Neural progenitor cell (in vitro differentiated cells): Measurements from ENCODE around the gene RAB8B. TPM values are rescaled to one million over a fixed set of nuclear protein-coding genes. Genes with fewer than 3 reads are reported as not detected.

Experiments
- DNase-seq: peaks from one replicate; pipeline ENCODE4 v3.0.0-alpha.2; 2016; ENCODE audit warnings: low spot score
- H2AFZ ChIP-seq: fragments of 200-600 bp; sonication (generic); replicated peaks from 2 replicates; pipeline ENCODE4 v1.6.1; 2016; ENCODE audit warnings: antibody characterized with exemption
- H3F3A ChIP-seq: fragments of 200-600 bp; sonication (generic); 2 replicates; pipeline ENCODE4 v1.6.1; 2016; ENCODE audit warnings: antibody characterized with exemption, low read depth
- H3K27ac ChIP-seq: fragments of 200-600 bp; sonication (generic); 2 replicates; pipeline ENCODE4 v1.5.1; 2016; ENCODE audit warnings: mild to moderate bottlenecking
- H3K27me3 ChIP-seq: fragments of 200-600 bp; sonication (generic); 2 replicates; pipeline ENCODE4 v1.6.1; 2016; ENCODE audit warnings: mild to moderate bottlenecking, moderate library complexity
- H3K36me3 ChIP-seq: fragments of 200-600 bp; sonication (generic); 2 replicates; pipeline ENCODE4 v1.5.1; 2016
- H3K4me1 ChIP-seq: fragments of 200-600 bp; sonication (generic); 2 replicates; pipeline ENCODE4 v1.6.1; 2016; ENCODE audit warnings: mixed run types
- H3K4me2 ChIP-seq: fragments of 200-600 bp; sonication (generic); 2 replicates; pipeline ENCODE4 v1.6.1; 2016
- H3K4me3 ChIP-seq: fragments of 200-600 bp; sonication (generic); 2 replicates; pipeline ENCODE4 v1.5.1; 2016
- H3K79me2 ChIP-seq: fragments of 200-600 bp; sonication (generic); 2 replicates; pipeline ENCODE4 v1.6.1; 2016; ENCODE audit warnings: low read depth
- H3K9ac ChIP-seq: fragments of 200-600 bp; sonication (generic); 2 replicates; pipeline ENCODE4 v1.6.1; 2016
- H3K9me3 ChIP-seq: fragments of 200-600 bp; sonication (generic); 2 replicates; pipeline ENCODE4 v1.5.1; 2016; ENCODE audit warnings: low read depth
- H4K20me1 ChIP-seq: fragments of 200-600 bp; sonication (generic); 2 replicates; pipeline ENCODE4 v1.6.1; 2016; ENCODE audit warnings: low read depth
- H3K27ac Mint-ChIP-seq: 3 replicates; pipeline ENCODE4 v1.8.0; 2021; ENCODE audit warnings: mixed read lengths
- H3K27me3 Mint-ChIP-seq: 2 replicates; pipeline ENCODE4 v1.8.0; 2022; ENCODE audit warnings: low read depth, mild to moderate bottlenecking, inconsistent platforms, moderate library complexity, mixed read lengths; ENCODE audit not compliant: insufficient read depth
- H3K36me3 Mint-ChIP-seq: 3 replicates; pipeline ENCODE4 v1.8.0; 2021; ENCODE audit warnings: mixed read lengths
- H3K4me1 Mint-ChIP-seq: 3 replicates; pipeline ENCODE4 v1.8.0; 2021; ENCODE audit warnings: mixed read lengths
- H3K4me3 Mint-ChIP-seq: 3 replicates; pipeline ENCODE4 v1.8.0; 2021; ENCODE audit warnings: mild to moderate bottlenecking, moderate library complexity, mixed read lengths
- H3K9me3 Mint-ChIP-seq: 3 replicates; pipeline ENCODE4 v1.8.0; 2020; ENCODE audit warnings: mixed read lengths
- EZH2 ChIP-seq: fragments of 200-600 bp; sonication (generic); IDR thresholded peaks from 2 replicates; pipeline ENCODE4 v1.6.1; 2017; ENCODE audit warnings: antibody characterized with exemption, mild to moderate bottlenecking, moderate library complexity
- EZH2phosphoT487 ChIP-seq: fragments of 200-600 bp; sonication (generic); IDR thresholded peaks from 2 replicates; pipeline ENCODE4 v1.6.1; 2017; ENCODE audit warnings: antibody characterized with exemption
- total RNA-seq: library from RNA; depleted of rRNA; stranded (reverse); fragments of >200 nt; gene quantifications from 2 replicates; pipeline ENCODE4 v1.2.3, GENCODE V29; 2015; ENCODE audit warnings: low replicate concordance
- TF ChIP-seq, protein P1 (sequence below): fragments of 200-600 bp; sonication (generic); IDR thresholded peaks from 2 replicates; pipeline ENCODE4 v1.5.1; 2017; ENCODE audit warnings: antibody characterized with exemption, mild to moderate bottlenecking

The RAB8B gene
- total RNA-seq, 1 donor from 2014 or later: 107 TPM

DNA sequence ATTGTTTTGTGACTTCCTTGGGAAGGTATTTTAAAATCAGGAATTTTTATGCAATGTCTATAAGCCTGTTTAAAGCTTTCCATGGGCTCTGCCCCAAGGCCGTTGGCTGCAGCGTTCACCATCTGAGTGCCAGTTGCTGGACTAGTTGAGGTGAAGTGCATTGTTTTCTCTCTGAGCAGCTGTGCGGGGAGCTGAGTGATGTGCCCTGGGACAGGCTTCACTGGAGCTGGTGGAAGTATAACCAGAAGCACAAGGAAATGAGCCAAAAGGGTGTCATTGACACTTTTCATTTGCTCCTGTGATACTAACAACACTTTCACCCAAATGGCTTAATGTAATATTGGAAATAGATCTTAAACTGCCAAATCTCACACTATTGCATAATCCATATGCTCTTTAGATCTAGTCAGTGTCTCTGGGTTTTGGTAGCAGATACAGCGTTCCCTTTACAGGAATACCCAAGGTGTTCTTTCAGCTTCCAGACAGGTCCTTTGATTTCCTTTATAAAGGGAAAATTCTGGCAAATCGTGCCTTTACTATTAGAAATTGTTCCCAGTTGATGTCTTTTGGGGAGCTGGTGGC lies 117.2 kb downstream of the RAB8B start:
- H3K4me3 ChIP-seq: no peak overlapping the region
- no peaks in the 10 kb centered on the region for H3K36me3 ChIP-seq
- no peak overlapping the region for H3K4me2 ChIP-seq
- H2AFZ ChIP-seq: no peak overlapping the region
- peaks cover 3% of the 10 kb centered on the region for H3K36me3 Mint-ChIP-seq
- TF ChIP-seq EZH2phosphoT487 (no peak), EZH2 (no peak)
- TF ChIP-seq, protein P1, sequence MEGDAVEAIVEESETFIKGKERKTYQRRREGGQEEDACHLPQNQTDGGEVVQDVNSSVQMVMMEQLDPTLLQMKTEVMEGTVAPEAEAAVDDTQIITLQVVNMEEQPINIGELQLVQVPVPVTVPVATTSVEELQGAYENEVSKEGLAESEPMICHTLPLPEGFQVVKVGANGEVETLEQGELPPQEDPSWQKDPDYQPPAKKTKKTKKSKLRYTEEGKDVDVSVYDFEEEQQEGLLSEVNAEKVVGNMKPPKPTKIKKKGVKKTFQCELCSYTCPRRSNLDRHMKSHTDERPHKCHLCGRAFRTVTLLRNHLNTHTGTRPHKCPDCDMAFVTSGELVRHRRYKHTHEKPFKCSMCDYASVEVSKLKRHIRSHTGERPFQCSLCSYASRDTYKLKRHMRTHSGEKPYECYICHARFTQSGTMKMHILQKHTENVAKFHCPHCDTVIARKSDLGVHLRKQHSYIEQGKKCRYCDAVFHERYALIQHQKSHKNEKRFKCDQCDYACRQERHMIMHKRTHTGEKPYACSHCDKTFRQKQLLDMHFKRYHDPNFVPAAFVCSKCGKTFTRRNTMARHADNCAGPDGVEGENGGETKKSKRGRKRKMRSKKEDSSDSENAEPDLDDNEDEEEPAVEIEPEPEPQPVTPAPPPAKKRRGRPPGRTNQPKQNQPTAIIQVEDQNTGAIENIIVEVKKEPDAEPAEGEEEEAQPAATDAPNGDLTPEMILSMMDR: no peak
- no peak overlapping the region for H3K27ac Mint-ChIP-seq
- H3K9me3 ChIP-seq: no peaks in the 10 kb centered on the region
- no peaks in the 10 kb centered on the region for H3K79me2 ChIP-seq
- no peaks in the 10 kb centered on the region for H4K20me1 ChIP-seq
- no peaks in the 10 kb centered on the region for H3K27me3 ChIP-seq
- no peak for DNase-seq
- peaks cover 3% of the 10 kb centered on the region for H3K27me3 Mint-ChIP-seq
- H3K4me1 Mint-ChIP-seq: peaks cover 7% of the 10 kb centered on the region
- no peak overlapping the region for H3K27ac ChIP-seq
- no peak overlapping the region for H3K4me3 Mint-ChIP-seq
- no peak overlapping the region for H3K9ac ChIP-seq
- peaks cover under 1% of the 10 kb centered on the region for H3K4me1 ChIP-seq
- H3K9me3 Mint-ChIP-seq: no peaks in the 10 kb centered on the region
- H3F3A ChIP-seq: peaks cover under 1% of the 10 kb centered on the region

DNA sequence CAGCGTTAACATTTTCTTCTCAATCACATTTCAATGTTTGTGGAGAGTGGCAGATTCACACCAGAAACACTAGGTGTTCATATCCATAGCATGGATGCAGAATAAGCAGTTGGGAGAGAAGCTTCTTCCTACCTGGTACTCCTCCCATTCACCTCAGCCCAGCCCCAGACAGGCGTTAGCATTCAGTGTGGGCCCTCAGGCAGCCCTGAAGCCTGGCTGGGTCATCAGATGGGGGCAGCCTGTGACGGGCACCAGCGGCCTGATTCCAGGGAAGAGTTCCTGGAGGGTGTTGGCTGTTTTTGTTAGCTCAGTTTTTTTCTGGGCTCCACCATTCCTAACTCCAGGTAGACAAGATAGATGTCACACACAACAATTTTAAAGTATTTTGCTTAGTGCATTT lies 119.1 kb downstream of the RAB8B start:
- no peaks in the 10 kb centered on the region for H3K9me3 ChIP-seq
- H3K9ac ChIP-seq: no peak overlapping the region
- TF ChIP-seq EZH2phosphoT487: no peak
- TF ChIP-seq, protein P1: no peak
- no peak for TF ChIP-seq EZH2
- peaks cover 5% of the 10 kb centered on the region for H3K27me3 Mint-ChIP-seq
- H3K4me1 ChIP-seq: peaks cover 14% of the 10 kb centered on the region
- H3K4me1 Mint-ChIP-seq: peaks cover 6% of the 10 kb centered on the region
- H3K27me3 ChIP-seq: no peaks in the 10 kb centered on the region
- no peak overlapping the region for H3K27ac ChIP-seq
- H4K20me1 ChIP-seq: no peaks in the 10 kb centered on the region
- H3K4me3 ChIP-seq: no peak overlapping the region
- no peaks in the 10 kb centered on the region for H3K9me3 Mint-ChIP-seq
- no peak for DNase-seq
- H3K27ac Mint-ChIP-seq: no peak overlapping the region
- no peak overlapping the region for H2AFZ ChIP-seq
- H3K4me3 Mint-ChIP-seq: no peak overlapping the region
- H3K79me2 ChIP-seq: no peaks in the 10 kb centered on the region
- H3K36me3 ChIP-seq: no peaks in the 10 kb centered on the region
- no peaks in the 10 kb centered on the region for H3K36me3 Mint-ChIP-seq
- peaks cover 9% of the 10 kb centered on the region for H3F3A ChIP-seq
- no peak overlapping the region for H3K4me2 ChIP-seq

DNA sequence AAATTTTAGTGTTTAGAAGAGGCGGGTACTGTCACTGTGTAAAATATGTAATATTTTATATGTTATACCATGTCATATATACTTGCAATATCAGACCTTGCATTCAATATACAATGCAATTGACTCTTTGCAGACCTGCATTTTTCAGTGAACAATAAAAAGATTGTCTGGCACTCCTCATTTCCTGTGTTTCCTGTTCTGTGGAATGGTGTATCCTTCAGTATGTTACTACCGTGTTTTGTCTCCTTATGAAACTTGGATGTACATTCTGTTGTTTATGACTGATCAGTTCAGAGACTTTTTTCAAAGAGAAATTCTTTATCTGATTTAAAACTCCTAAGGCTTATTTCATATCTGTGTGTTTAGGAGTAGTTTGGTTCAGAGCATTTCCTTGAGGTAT lies 119.5 kb downstream of the RAB8B start:
- no peaks in the 10 kb centered on the region for H3K9me3 ChIP-seq
- no peak overlapping the region for H3K4me3 Mint-ChIP-seq

More for the DNA sequence above, 119.5 kb downstream of the RAB8B start:
- Mint-ChIP-seq H3K4me1 (peaks cover 6% of the 10 kb centered on the region), H3K27me3 (peaks cover 6% of the 10 kb centered on the region), H3K36me3 (no peaks in the 10 kb centered on the region), H3K27ac (no peak overlapping the region), H3K9me3 (no peaks in the 10 kb centered on the region)
- no peak overlapping the region for H3K27ac ChIP-seq
- H3K4me3 ChIP-seq: no peak overlapping the region
- H3K4me1 ChIP-seq: peaks cover 14% of the 10 kb centered on the region
- H3K36me3 ChIP-seq: no peaks in the 10 kb centered on the region
- H3K79me2 ChIP-seq: no peaks in the 10 kb centered on the region
- no peaks in the 10 kb centered on the region for H4K20me1 ChIP-seq
- H3F3A ChIP-seq: peaks cover 9% of the 10 kb centered on the region
- no peak for DNase-seq
- H2AFZ ChIP-seq: no peak overlapping the region
- H3K27me3 ChIP-seq: no peaks in the 10 kb centered on the region
- TF ChIP-seq EZH2phosphoT487 (no peak), EZH2 (no peak)
- TF ChIP-seq, protein P1: no peak
- no peak overlapping the region for H3K9ac ChIP-seq
- H3K4me2 ChIP-seq: no peak overlapping the region
